Activated CD4-positive, alpha-beta T cell treated with anti-CD3 and anti-CD28 coated beads, Interleukin-2, Interleukin-6, amounts not matched to agents 100 ng/mL and 50 ng/mL, durations not matched to agents 16 hours and 8 hours (primary cell): Measurements from ENCODE around the gene TYW3.

Experiments used
- DNase-seq: peaks from one replicate; pipeline ENCODE4 v3.0.0-alpha.2; 2020

TYW3 gene

DNA sequence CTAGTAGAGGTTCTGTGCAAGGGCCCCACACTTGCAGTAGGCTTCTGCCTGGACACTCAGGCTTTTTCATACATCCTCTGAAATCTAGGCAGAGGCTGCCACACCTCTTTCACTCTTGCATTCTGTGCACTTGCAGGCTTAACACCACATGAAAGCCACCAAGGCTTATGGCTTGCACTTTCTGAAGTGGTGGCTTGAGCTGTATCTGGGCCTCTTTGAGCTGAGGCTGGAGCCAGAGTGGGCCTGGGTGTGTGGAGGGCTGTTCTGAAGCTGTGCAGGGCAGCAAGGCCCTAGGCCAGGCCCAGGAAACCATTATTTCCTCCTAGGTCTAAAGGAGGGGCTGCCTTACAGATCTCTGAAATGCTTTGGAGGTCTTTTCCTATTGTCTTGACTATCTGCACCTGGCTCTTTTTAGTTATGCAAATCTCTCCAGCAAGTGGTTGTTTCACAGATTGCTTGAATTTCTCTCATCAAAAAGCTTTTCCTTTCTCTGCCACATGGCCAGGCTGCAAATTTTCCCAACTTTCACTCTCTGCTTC, 66.2 kb downstream of the TYW3 start:
- no peak for DNase-seq

GRCh38 chr1:74811436-74812179, 78.7 kb downstream of the TYW3 start:
- DNase-seq: no peak

DNA sequence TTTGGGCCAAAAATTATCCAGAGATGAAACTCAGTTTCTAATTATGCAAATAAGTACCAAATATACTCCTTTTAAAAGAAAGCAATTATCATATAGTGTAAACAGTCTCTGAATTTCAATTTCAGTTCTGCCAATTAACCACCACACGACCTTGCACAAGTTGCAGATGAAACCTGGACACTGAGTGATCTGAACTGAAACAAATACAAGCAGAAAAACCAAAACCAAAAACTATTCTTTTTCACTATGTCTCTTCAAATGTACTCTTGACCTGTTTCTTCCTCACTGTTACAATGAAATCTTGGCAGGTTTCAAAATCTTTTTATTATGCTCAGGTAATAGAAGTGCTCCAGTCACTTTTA, 79.2 kb downstream of the TYW3 start:
- DNase-seq: no peak
